GM12892 (cell line): ENCODE data around the gene CHST15.

Experiments used
- POLR2A ChIP-seq: IDR thresholded peaks from 2 replicates; pipeline ENCODE4 v1.6.1; 2011; ENCODE audit warnings: low read depth, low read length, control low read depth
- POLR2AphosphoS5 ChIP-seq: IDR thresholded peaks from 2 replicates; pipeline ENCODE4 v1.6.1; 2011; ENCODE audit warnings: low read depth, low read length, control low read depth

DNA sequence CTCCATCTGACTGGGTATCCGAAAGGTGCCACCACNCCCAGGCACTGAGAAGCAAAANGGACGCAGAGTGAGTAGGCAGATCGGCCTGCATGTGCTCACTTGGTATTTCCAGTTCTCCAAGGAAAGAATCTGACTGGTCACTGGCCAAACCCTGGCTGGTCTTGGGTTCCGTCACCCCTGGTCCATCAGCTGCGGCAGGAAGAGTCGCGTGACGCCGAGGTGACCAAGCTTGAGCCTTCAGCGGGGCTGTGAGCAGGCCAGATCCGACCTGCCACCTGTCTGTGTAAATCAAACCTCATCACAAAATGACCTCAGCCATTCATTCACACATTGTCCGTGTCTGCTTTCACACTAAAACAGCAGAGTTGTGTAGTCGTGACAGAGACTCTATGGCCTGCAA lies 28.8 kb upstream of the CHST15 start:
- TF ChIP-seq POLR2A (no peak), POLR2AphosphoS5 (no peak)
